ENCODE data around the gene FBRS.
"Not testable (repeated sequence)": the region's sequence is repeated elsewhere in the genome, so short reads cannot be mapped to it uniquely, and the experiment has no call there.

FBRS gene

DNA sequence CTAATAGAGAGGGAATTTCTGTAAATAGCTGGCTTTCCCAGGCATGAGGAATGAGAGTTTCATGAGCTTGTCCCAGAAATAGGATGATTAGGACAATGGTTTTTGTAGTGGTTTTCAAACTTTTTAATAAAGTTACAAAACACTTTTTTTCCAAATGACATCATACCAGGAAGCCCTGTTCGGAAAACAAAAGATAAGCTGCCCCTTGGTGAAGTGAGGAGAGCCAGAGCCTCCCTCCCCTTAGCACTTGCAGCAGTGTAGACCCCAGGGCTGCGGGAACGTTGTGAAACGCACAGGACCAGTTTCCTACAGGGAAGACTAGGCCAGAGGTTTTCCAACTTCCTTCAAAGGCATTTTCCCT lies 7.6 kb downstream of the FBRS start:
- DNase-seq = no peak

DNA sequence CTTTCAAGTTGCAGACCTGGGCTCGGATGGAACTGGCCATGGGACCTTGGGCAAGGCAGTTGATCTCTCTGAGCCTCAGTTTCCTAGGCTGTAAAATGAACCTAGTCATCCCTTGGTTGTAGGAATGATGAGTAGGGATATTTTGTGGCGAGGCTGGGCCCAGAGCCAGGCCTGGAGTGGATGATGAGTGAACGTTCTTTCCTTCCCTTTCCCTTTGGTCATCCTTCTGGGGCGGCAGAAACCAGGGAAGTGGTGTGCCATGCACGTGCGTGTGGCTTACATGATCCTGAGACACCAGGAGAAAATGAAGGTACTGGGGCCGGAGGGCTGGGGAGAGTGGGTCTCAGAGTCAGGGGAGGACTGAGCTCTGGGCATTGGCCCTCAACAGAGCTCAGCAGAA lies 8.4 kb downstream of the FBRS start:
- DNase-seq = no peak

- DNase-seq = no peak
Observed at GRCh38 chr16:30667361-30667905, 9.2 kb downstream of the FBRS start.

DNA sequence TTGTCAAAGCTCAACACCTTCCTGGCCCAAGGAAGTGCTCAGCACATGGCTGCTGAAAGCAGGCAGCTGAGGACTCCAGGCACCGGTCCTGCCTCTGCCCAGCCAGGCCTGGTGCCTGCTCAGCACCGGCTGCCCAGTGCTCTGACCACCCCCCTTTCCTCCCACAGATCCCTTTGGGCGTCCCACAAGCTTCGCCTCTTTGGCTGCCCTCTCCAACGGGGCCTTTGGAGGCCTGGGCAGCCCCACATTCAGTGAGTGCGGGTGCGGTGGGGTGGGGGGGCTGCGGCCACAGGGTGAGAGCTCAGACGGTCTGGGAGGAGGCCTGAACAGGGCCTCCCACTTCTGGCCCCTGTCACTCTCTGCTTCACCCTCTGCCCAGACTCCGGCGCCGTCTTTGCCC lies 10.2 kb downstream of the FBRS start:
- no peak for DNase-seq

DNA sequence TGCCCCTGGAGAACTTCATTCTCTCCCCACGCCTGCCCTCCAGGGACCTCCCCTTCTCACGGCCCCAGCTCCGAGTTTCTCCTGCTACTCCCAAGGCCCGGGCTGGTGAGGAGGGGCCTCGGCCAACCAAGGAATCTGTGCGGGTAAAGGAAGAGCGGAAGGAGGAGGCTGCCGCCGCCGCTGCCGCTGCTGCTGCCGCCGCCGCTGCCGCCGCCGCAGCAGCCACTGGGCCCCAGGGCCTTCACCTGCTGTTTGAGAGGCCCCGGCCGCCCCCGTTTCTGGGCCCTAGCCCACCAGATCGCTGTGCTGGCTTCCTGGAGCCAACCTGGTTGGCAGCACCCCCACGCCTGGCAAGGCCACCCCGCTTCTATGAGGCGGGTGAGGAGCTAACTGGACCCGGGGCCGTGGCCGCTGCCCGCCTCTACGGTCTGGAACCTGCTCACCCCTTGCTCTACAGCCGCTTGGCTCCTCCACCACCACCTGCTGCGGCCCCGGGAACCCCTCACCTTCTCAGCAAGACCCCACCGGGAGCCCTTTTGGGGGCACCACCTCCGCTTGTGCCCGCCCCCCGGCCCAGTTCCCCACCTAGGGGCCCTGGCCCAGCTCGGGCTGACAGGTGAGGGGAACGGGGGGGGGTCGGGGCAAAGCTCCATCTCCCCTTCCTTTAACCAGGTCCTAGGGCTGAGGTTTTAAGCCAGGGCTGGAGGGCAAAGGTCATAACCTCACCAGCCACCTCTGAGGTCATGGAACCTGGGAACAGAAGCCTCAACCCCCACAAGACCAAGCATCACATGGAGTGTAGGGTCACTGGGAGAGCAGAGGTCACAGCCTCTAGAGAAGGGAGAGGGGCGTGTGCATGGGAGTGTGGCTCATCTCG lies 11.0 kb downstream of the FBRS start:
- no peak for DNase-seq

- DNase-seq = no peak
Observed at GRCh38 chr16:30669903-30670824, 11.9 kb downstream of the FBRS start.

DNA sequence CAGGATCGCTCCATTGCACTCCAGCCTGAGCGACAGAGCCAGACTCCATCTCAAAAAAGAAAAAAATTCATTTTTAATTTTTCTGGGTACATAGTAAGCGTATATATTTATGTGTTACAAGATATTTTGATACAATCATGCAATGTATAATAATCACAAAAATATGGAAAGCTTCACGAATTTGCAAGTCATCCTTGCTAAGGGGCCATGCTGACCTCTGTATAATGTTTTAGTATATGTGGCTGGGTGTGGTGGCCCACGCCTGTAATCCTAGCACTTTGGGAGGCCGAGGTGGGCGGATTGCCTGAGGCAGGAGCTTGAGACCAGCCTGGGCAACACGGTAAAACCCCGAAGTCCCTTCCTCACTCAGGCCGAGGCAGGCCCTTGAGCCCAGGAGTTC lies 16.9 kb downstream of the FBRS start:
- no peak for DNase-seq

DNA sequence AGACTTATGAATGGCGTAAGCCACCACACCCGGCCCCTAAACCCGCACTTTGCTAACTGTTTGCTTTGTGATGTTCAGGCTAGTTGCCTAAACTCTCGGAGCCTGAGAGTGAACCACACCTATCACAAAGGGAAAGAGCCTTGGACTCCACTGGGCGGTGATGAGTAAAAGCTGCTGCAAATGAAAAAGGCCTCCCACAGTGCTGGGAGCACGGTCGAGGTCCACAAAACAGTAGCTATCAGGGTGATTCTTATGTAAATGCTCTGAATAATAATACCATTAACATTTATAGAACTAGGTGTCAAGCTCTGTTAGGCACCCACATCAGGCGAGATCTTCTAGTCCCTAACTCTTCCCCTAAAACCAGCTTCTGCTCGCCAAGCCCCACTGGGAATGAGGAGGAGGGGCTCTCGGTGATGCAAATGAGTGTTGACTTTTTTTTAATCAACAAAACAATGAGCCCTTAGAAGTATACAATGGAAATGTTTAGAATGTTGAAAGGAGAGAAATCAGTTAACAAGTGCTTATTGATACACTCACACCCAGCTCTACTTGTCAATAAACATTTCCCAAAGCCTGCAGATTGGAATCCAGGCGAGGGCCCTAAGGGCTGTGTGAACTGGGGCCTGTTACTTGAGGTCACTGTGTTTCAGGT lies 19.8 kb downstream of the FBRS start:
- no peak for DNase-seq

GRCh38 chr16:30678586-30678970 lies 20.3 kb downstream of the FBRS start:
- no peak for DNase-seq

DNA sequence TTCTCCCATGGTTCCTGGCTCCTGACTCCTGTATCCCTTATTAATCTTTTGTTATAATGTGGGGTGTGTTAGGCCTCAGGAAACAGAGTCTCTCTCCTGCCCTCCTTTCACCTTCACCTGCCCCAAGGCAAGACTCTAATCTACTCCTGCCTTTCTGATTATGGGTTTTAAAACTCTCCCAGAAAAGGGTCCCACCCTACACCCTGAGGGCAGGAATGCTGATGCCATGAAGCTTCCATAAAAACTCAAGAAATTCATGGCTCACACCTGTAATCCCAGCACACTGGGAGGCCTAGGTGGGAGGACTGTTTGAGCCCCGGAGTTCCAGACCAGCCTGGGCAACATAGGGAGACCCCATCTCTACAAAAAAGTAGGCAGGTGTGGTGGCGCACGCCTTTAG lies 22.1 kb downstream of the FBRS start:
- DNase-seq = no peak

DNA sequence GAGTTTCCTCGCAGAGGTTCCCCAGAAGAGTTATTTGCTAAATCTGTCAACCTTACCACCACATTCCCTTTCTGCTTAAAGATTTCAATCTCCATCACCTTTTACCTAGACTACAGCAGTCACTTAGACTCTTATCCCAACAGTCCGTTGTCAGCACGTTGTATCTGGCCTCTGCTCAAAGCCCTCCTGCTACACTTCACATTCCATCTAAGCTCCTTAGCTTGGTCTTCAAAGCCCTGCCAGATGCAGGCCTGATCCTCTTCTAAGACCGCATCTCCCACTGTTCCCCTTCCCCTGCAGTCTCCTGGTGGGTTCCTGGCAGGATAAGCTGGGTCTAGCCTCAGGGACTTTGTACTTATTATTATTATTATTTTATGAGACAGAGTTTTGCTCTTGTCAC lies 30.5 kb downstream of the FBRS start:
- no peak for DNase-seq

DNA sequence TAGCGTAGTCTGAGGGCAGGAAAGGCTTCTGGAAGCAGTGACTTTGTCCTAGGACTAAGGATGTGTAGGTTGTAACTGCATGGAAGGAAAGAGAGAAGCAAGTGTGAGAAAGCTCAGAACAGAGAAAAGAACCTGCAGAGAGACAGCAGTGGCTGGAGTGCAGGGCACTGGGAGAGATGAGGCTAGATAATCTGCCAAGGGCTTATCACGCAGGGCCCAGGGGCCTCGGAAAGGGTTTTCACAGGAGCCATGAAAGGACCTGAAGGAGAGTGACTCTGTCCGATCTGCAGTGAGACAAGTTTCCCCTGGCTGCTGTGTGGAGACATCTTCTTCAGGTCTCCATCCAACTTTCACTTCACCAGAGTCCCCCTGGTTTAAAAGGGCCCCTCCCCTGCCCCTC lies 33.7 kb downstream of the FBRS start:
- no peak for DNase-seq

DNA sequence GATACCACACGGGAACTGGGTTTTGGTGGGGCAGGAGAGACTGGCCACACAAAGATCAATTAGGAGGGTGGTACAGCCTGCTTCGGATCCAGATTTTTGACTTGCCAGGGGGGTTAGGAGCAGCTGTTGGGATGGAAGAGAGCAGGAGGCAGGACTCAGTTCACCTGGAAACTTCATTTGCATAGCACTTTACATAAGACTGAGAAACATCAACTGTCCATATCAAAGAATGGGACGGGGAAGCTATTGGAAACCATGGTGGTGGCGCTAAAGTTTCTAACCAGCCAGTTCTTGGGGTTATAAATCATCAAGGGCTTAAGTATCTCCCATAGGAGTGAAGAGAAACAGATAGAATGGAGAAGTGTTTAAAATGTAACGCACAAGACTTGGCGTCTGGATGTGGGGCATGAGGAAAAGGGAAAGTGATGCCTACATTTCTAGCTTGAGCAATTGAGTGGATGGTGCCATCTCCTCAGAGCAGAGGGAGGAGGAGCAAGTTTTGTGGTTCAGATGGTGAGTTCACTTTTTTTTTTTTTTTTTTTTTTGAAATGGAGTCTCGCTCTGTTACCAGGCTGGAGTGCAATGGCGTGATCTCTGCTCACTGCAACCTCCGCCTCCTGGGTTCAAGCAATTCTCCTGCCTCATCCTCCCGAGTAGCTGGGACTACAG lies 34.3 kb downstream of the FBRS start:
- DNase-seq = no peak

GRCh38 chr16:30694926-30695693 lies 36.9 kb downstream of the FBRS start:
- DNase-seq = no peak

DNA sequence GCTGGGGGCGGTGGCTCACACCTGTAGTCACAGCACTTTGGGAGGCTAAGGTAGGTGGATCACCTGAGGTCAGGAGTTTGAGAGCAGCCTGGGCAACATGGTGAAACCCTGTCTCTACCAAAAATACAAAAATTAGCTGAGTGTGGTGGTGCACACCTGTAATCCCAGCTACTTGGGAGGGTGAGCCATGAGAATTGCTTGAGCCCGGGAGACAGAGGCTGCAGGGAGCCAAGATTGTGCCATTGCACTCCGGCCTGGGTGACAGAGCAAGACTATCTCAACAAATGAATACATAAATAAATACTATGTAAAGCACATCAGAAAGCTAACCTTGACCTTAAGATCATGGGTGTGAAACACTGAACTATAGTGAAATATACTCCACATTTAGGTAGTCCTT lies 38.4 kb downstream of the FBRS start:
- not testable (repeated sequence) for DNase-seq

- DNase-seq = no peak
Observed at GRCh38 chr16:30697264-30698138, 39.3 kb downstream of the FBRS start.

GRCh38 chr16:30698139-30698815 lies 40.0 kb downstream of the FBRS start:
- DNase-seq = peak; percentile 99

DNA sequence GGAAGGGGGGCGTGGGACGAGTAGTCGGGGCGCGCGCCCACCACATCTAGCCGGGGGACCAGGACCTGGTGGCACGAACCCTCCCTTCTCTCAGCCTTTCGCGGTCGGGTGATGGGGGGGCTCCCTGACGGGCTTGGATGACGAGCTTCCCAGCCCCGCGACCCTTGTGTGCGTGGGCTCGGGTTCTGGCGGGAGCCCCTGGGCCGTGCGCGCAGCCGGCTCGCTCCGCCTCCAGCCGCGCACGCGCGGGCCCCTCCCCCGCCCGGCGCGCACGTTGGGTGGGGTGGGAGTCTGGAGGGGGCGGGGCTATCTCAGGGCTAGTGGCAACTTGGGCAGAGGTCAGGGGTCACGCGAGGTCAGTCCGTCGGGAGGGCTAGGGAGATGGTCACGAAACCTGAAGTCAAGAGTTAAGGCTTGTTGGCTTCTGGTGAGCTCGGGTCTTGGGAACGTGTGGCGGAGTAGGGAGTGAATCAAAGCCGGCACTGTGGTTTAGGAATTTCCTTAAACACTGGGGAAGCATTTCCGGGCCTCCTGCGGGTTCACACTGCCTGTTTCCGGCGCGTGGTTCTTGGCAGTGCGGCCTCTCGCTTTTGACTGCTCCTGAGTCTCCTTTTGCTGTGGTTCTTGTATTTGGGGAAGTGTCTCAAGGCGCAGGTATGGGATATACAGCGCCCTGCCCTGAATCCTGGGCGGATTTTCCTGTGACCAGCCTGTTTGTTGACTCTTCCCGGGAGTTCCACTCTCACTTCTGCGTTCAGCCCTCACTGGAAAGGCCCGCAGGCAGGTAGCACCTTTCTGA lies 40.8 kb downstream of the FBRS start, which contains the start of gene SRCAP:
TSS of gene SRCAP (plus strand) at position 356 of the 799 bp plus-strand sequence. CDS start 1,654 bp downstream, outside the sequence.
- DNase-seq = peak; percentile 94

- peak; percentile 18 for DNase-seq
Observed at GRCh38 chr16:30699615-30700099, 41.4 kb downstream of the FBRS start.

Measured in stimulated activated CD4-positive, alpha-beta T cell treated with anti-CD3 and anti-CD28 coated beads, Interleukin-15, amount 100 ng/mL, for 24 hours (primary cell).